H1 (cell line): ENCODE data around the gene C2CD3. TPM values are rescaled to one million over a fixed set of nuclear protein-coding genes. Genes with fewer than 3 reads are reported as not detected.

Source experiments
- ASH2L ChIP-seq: fragments of 200-600, 300-600 bp; sonication (generic); IDR thresholded peaks from one replicate; pipeline ENCODE4 v1.7.1; 2017; ENCODE audit warnings: low read length
- BACH1 ChIP-seq: IDR thresholded peaks from 2 replicates; pipeline ENCODE4 v1.6.1; 2012; ENCODE audit warnings: low read length, improper control_type of control experiment
- CBX5 ChIP-seq: fragments of 300-800, 300-1000 bp; sonication (generic); IDR thresholded peaks from 2 replicates; pipeline ENCODE4 v1.7.1; 2016; ENCODE audit warnings: antibody characterized with exemption, low read length, low read depth
- CHD1 ChIP-seq: IDR thresholded peaks from 2 replicates; pipeline ENCODE4 v1.6.1; 2012; ENCODE audit warnings: low read depth, low read length, improper control_type of control experiment
- RAD21 ChIP-seq, 2 experiments: IDR thresholded peaks in 1 of 2; conservative IDR thresholded peaks in 1 of 2; 2 replicates each; pipeline ENCODE4 v1.6.1; 2011; ENCODE audit warnings: low read depth in 2 of 2, low read length in 2 of 2, improper control_type of control experiment in 1 of 2, inconsistent platforms in 1 of 2, mild to moderate bottlenecking in 1 of 2, moderate library complexity in 1 of 2
- RFX5 ChIP-seq: IDR thresholded peaks from 2 replicates; pipeline ENCODE4 v1.6.1; 2011; ENCODE audit warnings: low read depth, low read length, improper control_type of control experiment, borderline replicate concordance
- SIX5 ChIP-seq: IDR thresholded peaks from 2 replicates; pipeline ENCODE4 v1.6.1; 2011; ENCODE audit warnings: mild to moderate bottlenecking, low read depth, low read length
- SP4 ChIP-seq: IDR thresholded peaks from 2 replicates; pipeline ENCODE4 v1.6.1; 2012; ENCODE audit warnings: low read length, inconsistent platforms
- TBP ChIP-seq: IDR thresholded peaks from 2 replicates; pipeline ENCODE4 v1.6.1; 2011; ENCODE audit warnings: low read depth, low read length, improper control_type of control experiment
- polyA plus RNA-seq, 7 experiments: library from polyadenylated mRNA; depleted of rRNA in 3 of 7; stranded (reverse) in 5 of 7; unstranded in 2 of 7; fragments of >200 nt in 5 of 7; fragments of 200-250 nt in 2 of 7; gene quantifications; 1 replicate in 5 of 7; 2 replicates in 1 of 7; 4 replicates in 1 of 7; pipeline versions ENCODE4 v1.2.1 to v1.2.3, GENCODE V29; 2011 to 2013; ENCODE audit warnings: missing spikeins in 2 of 7, mixed read lengths in 2 of 7
- total RNA-seq: library from RNA; stranded (reverse); fragmentation: NEBNext Ultra II Directional; extraction: Animal tissue kit (Norgen Biotek cat#: 25700); gene quantifications from 2 replicates; pipeline ENCODE4 v1.2.1, GENCODE V29; 2021
- TF ChIP-seq, protein P1 (sequence below): fragments of 300-600 bp; sonication (generic); IDR thresholded peaks from 2 replicates; pipeline ENCODE4 v1.7.1; 2012; ENCODE audit warnings: low read length, moderate library complexity, mild to moderate bottlenecking, inconsistent platforms; ENCODE audit not compliant: insufficient replicate concordance
- TF ChIP-seq, protein P2 (sequence below): IDR thresholded peaks from 2 replicates; pipeline ENCODE4 v1.6.1; 2012; ENCODE audit warnings: inconsistent platforms

C2CD3 gene
- total and polyA plus RNA-seq, 2 of the 8 experiments (the other 6 are each of a cell fraction or from before 2014, with no cell fraction given): 11.0 to 29.1 TPM

DNA sequence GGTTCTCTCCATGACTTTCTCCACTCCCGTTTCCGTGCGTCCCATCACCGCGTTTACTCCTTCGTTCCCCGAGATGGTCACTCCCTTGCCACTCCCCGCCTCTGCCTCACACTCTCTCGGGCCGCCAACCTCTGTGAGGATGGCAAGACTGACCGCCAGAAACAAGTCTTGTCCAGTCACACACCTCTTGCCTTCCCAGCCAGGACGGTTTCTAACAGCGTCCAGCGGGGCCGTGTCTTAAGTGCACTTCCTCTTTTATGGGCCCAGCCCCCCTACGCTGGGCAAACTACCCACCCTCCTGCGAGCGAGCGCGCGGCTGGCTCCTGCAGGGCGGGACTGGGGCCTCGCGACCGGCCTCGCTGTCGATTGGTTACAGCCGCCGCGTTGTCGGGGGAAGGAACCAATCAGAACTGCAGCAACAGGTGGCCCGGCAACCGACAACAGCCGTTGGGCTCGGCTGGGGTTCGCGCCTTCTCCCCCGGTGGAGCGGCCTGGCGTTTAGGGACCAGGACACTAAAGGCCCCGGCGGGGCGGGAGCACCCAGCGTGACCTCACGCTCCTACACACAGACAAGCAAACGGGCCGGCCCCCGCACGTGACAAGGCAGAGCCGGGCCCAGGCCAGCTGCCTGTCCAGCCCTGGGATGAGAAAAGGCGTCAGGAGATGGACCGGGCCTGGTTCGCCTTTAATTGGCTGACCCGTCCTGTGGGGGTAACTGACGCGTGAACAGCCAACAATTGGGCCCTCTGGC is 187.6 kb downstream of the C2CD3 start (continued):
- TF ChIP-seq CHD1: no peak
- no peak for TF ChIP-seq RAD21 (IDR thresholded peaks at IDR 0.05 in 1 of 2, conservative IDR thresholded peaks at IDR 0.05 in 1 of 2; ENCODE audit: low read depth in 2 of 2, low read length in 2 of 2)
- TF ChIP-seq, protein P1, sequence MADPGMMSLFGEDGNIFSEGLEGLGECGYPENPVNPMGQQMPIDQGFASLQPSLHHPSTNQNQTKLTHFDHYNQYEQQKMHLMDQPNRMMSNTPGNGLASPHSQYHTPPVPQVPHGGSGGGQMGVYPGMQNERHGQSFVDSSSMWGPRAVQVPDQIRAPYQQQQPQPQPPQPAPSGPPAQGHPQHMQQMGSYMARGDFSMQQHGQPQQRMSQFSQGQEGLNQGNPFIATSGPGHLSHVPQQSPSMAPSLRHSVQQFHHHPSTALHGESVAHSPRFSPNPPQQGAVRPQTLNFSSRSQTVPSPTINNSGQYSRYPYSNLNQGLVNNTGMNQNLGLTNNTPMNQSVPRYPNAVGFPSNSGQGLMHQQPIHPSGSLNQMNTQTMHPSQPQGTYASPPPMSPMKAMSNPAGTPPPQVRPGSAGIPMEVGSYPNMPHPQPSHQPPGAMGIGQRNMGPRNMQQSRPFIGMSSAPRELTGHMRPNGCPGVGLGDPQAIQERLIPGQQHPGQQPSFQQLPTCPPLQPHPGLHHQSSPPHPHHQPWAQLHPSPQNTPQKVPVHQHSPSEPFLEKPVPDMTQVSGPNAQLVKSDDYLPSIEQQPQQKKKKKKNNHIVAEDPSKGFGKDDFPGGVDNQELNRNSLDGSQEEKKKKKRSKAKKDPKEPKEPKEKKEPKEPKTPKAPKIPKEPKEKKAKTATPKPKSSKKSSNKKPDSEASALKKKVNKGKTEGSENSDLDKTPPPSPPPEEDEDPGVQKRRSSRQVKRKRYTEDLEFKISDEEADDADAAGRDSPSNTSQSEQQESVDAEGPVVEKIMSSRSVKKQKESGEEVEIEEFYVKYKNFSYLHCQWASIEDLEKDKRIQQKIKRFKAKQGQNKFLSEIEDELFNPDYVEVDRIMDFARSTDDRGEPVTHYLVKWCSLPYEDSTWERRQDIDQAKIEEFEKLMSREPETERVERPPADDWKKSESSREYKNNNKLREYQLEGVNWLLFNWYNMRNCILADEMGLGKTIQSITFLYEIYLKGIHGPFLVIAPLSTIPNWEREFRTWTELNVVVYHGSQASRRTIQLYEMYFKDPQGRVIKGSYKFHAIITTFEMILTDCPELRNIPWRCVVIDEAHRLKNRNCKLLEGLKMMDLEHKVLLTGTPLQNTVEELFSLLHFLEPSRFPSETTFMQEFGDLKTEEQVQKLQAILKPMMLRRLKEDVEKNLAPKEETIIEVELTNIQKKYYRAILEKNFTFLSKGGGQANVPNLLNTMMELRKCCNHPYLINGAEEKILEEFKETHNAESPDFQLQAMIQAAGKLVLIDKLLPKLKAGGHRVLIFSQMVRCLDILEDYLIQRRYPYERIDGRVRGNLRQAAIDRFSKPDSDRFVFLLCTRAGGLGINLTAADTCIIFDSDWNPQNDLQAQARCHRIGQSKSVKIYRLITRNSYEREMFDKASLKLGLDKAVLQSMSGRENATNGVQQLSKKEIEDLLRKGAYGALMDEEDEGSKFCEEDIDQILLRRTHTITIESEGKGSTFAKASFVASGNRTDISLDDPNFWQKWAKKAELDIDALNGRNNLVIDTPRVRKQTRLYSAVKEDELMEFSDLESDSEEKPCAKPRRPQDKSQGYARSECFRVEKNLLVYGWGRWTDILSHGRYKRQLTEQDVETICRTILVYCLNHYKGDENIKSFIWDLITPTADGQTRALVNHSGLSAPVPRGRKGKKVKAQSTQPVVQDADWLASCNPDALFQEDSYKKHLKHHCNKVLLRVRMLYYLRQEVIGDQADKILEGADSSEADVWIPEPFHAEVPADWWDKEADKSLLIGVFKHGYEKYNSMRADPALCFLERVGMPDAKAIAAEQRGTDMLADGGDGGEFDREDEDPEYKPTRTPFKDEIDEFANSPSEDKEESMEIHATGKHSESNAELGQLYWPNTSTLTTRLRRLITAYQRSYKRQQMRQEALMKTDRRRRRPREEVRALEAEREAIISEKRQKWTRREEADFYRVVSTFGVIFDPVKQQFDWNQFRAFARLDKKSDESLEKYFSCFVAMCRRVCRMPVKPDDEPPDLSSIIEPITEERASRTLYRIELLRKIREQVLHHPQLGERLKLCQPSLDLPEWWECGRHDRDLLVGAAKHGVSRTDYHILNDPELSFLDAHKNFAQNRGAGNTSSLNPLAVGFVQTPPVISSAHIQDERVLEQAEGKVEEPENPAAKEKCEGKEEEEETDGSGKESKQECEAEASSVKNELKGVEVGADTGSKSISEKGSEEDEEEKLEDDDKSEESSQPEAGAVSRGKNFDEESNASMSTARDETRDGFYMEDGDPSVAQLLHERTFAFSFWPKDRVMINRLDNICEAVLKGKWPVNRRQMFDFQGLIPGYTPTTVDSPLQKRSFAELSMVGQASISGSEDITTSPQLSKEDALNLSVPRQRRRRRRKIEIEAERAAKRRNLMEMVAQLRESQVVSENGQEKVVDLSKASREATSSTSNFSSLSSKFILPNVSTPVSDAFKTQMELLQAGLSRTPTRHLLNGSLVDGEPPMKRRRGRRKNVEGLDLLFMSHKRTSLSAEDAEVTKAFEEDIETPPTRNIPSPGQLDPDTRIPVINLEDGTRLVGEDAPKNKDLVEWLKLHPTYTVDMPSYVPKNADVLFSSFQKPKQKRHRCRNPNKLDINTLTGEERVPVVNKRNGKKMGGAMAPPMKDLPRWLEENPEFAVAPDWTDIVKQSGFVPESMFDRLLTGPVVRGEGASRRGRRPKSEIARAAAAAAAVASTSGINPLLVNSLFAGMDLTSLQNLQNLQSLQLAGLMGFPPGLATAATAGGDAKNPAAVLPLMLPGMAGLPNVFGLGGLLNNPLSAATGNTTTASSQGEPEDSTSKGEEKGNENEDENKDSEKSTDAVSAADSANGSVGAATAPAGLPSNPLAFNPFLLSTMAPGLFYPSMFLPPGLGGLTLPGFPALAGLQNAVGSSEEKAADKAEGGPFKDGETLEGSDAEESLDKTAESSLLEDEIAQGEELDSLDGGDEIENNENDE: no peak
- TF ChIP-seq BACH1: no peak
- TF ChIP-seq, protein P2, sequence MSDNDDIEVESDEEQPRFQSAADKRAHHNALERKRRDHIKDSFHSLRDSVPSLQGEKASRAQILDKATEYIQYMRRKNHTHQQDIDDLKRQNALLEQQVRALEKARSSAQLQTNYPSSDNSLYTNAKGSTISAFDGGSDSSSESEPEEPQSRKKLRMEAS: peak; percentile 93
- peak; percentile 56 for TF ChIP-seq ASH2L
- TF ChIP-seq SIX5: no peak
- no peak for TF ChIP-seq SP4
- no peak for TF ChIP-seq CBX5
- TF ChIP-seq TBP: peak; percentile 15; the same call in 1 of the 2 replicates
- TF ChIP-seq RFX5: no peak
